ENCODE measurements around the gene MPV17. TPM values are rescaled to one million over a fixed set of nuclear protein-coding genes. Genes with fewer than 3 reads are reported as not detected.

The MPV17 gene
- polyA plus RNA-seq, 1 donor from 2014 or later, result 79.6 TPM

GRCh38 chr2:27290549-27290948, 32.3 kb downstream of the MPV17 start:
- H3K36me3 ChIP-seq (ENCODE audit: insufficient read depth, low read length), result no peaks in the 10 kb centered on the region
- TF ChIP-seq SMC3 (conservative IDR thresholded peaks at IDR 0.05; ENCODE audit: poor library complexity) (no peak), CTCF (IDR thresholded peaks at IDR 0.05; ENCODE audit: poor library complexity, severe bottlenecking) (no peak), EZH2 (IDR thresholded peaks at IDR 0.05; ENCODE audit: borderline replicate concordance, insufficient read depth, low read length, poor library complexity, severe bottlenecking) (no peak), REST (IDR thresholded peaks at IDR 0.05; ENCODE audit: borderline replicate concordance) (no peak), POLR2AphosphoS5 (IDR thresholded peaks at IDR 0.05) (no peak), TAF1 (IDR thresholded peaks at IDR 0.05; ENCODE audit: low read depth) (no peak), MXI1 (conservative IDR thresholded peaks at IDR 0.05; ENCODE audit: poor library complexity, severe bottlenecking) (no peak), EP300 (conservative IDR thresholded peaks at IDR 0.05; ENCODE audit: poor library complexity, severe bottlenecking) (no peak), RAD21 (conservative IDR thresholded peaks at IDR 0.05) (no peak)
- H3K4me2 ChIP-seq (ENCODE audit: low read length), result no peak overlapping the region
- H4K20me1 ChIP-seq (ENCODE audit: insufficient read depth), result no peaks in the 10 kb centered on the region
- H3K79me2 ChIP-seq (replicated peaks; ENCODE audit: insufficient read depth, low read length), result no peaks in the 10 kb centered on the region
- H3K9me2 ChIP-seq (ENCODE audit: insufficient read depth, low read length), result no peaks in the 10 kb centered on the region
- no peak overlapping the region for H2AFZ ChIP-seq (ENCODE audit: low read depth, low read length)
- H3F3A ChIP-seq (ENCODE audit: insufficient read depth, low read length, poor library complexity, severe bottlenecking), result no peaks in the 10 kb centered on the region
- no peak overlapping the region for H3K4me3 ChIP-seq (ENCODE audit: low read length)
- no peak overlapping the region for H3K9ac ChIP-seq (ENCODE audit: low read length)
- no peak overlapping the region for H3K27ac ChIP-seq (ENCODE audit: low read length)
- peaks cover 5% of the 10 kb centered on the region for H3K27me3 ChIP-seq (ENCODE audit: insufficient read depth, low read depth, low read length)
- no peaks in the 10 kb centered on the region for H3K9me3 ChIP-seq (ENCODE audit: low read length)

- Histone ChIP-seq H3K36me3 (ENCODE audit: insufficient read depth, low read length) (no peaks in the 10 kb centered on the region), H3K9me3 (ENCODE audit: low read length) (no peaks in the 10 kb centered on the region), H4K20me1 (ENCODE audit: insufficient read depth) (no peaks in the 10 kb centered on the region), H3K27ac (ENCODE audit: low read length) (no peak overlapping the region), H2AFZ (ENCODE audit: low read depth, low read length) (no peak overlapping the region), H3F3A (ENCODE audit: insufficient read depth, low read length, poor library complexity, severe bottlenecking) (no peaks in the 10 kb centered on the region), H3K9ac (ENCODE audit: low read length) (no peak overlapping the region), H3K9me2 (ENCODE audit: insufficient read depth, low read length) (no peaks in the 10 kb centered on the region), H3K4me2 (ENCODE audit: low read length) (peak overlapping the region; percentile 0), H3K79me2 (replicated peaks; ENCODE audit: insufficient read depth, low read length) (no peaks in the 10 kb centered on the region), H3K4me3 (ENCODE audit: low read length) (no peak overlapping the region), H3K27me3 (ENCODE audit: insufficient read depth, low read depth, low read length) (peaks cover 5% of the 10 kb centered on the region)
- TF ChIP-seq POLR2AphosphoS5 (IDR thresholded peaks at IDR 0.05) (no peak), MXI1 (conservative IDR thresholded peaks at IDR 0.05; ENCODE audit: poor library complexity, severe bottlenecking) (no peak), SMC3 (conservative IDR thresholded peaks at IDR 0.05; ENCODE audit: poor library complexity) (no peak), EP300 (conservative IDR thresholded peaks at IDR 0.05; ENCODE audit: poor library complexity, severe bottlenecking) (no peak), TAF1 (IDR thresholded peaks at IDR 0.05; ENCODE audit: low read depth) (no peak), REST (IDR thresholded peaks at IDR 0.05; ENCODE audit: borderline replicate concordance) (no peak), EZH2 (IDR thresholded peaks at IDR 0.05; ENCODE audit: borderline replicate concordance, insufficient read depth, low read length, poor library complexity, severe bottlenecking) (no peak), RAD21 (conservative IDR thresholded peaks at IDR 0.05) (no peak), CTCF (IDR thresholded peaks at IDR 0.05; ENCODE audit: poor library complexity, severe bottlenecking) (no peak)
Measured at GRCh38 chr2:27288610-27289009, 34.3 kb downstream of the MPV17 start.
